Measurements from ENCODE around the gene GMFB.

- TF ChIP-seq CTCF (IDR thresholded peaks at IDR 0.05) (no peak), POLR2A (IDR thresholded peaks at IDR 0.05) (no peak)
Observed at GRCh38 chr14:54462048-54462447, 26.7 kb downstream of the GMFB start.

All from right lobe of liver (tissue), 4 donors.